Measurements from ENCODE around the gene EIF1AD. TPM values are rescaled to one million over a fixed set of nuclear protein-coding genes. Genes with fewer than 3 reads are reported as not detected.

EIF1AD gene
- total RNA-seq, 1 donor from 2014 or later = 34.0 TPM

- H3K27me3 Mint-ChIP-seq (ENCODE audit: low read depth) = peaks cover 4% of the 10 kb centered on the region
- no peak for TF ChIP-seq CTCF (IDR thresholded peaks at IDR 0.05; ENCODE audit: unreplicated experiment)
- H3K4me1 Mint-ChIP-seq = peaks cover 37% of the 10 kb centered on the region
- no peak overlapping the region for H3K27ac Mint-ChIP-seq
- no peaks in the 10 kb centered on the region for H3K9me3 Mint-ChIP-seq
- H3K4me3 Mint-ChIP-seq = peak overlapping the region; percentile 61
- no peaks in the 10 kb centered on the region for H3K36me3 Mint-ChIP-seq
- no peak for DNase-seq (ENCODE audit: low spot score in 2 of 2, unreplicated experiment in 2 of 2)
Observed at GRCh38 chr11:66047541-66048365, 45.8 kb upstream of the EIF1AD start.

GRCh38 chr11:66046901-66047300 is 44.9 kb upstream of the EIF1AD start:
- no peak for TF ChIP-seq CTCF (IDR thresholded peaks at IDR 0.05; ENCODE audit: unreplicated experiment)
- no peaks in the 10 kb centered on the region for H3K9me3 Mint-ChIP-seq
- no peak overlapping the region for H3K4me3 Mint-ChIP-seq
- H3K36me3 Mint-ChIP-seq = no peaks in the 10 kb centered on the region
- DNase-seq (ENCODE audit: low spot score in 2 of 2, unreplicated experiment in 2 of 2) = no peak
- peaks cover 32% of the 10 kb centered on the region for H3K4me1 Mint-ChIP-seq
- H3K27me3 Mint-ChIP-seq (ENCODE audit: low read depth) = peaks cover 4% of the 10 kb centered on the region
- no peak overlapping the region for H3K27ac Mint-ChIP-seq

GRCh38 chr11:66045177-66045639 is 43.3 kb upstream of the EIF1AD start:
- Mint-ChIP-seq H3K36me3 (no peaks in the 10 kb centered on the region), H3K27ac (no peak overlapping the region), H3K27me3 (ENCODE audit: low read depth) (peaks cover 4% of the 10 kb centered on the region), H3K4me1 (peaks cover 21% of the 10 kb centered on the region), H3K4me3 (no peak overlapping the region), H3K9me3 (no peaks in the 10 kb centered on the region)
- peak; percentile 77 to 91 for DNase-seq (ENCODE audit: low spot score in 2 of 2, unreplicated experiment in 2 of 2)
- TF ChIP-seq CTCF (IDR thresholded peaks at IDR 0.05; ENCODE audit: unreplicated experiment) = peak; percentile 94

GRCh38 chr11:66044757-66045156 is 42.8 kb upstream of the EIF1AD start:
- no peak for TF ChIP-seq CTCF (IDR thresholded peaks at IDR 0.05; ENCODE audit: unreplicated experiment)
- H3K9me3 Mint-ChIP-seq = no peaks in the 10 kb centered on the region
- DNase-seq (ENCODE audit: low spot score in 2 of 2, unreplicated experiment in 2 of 2) = no peak
- no peak overlapping the region for H3K4me3 Mint-ChIP-seq
- peaks cover 18% of the 10 kb centered on the region for H3K4me1 Mint-ChIP-seq
- peaks cover 6% of the 10 kb centered on the region for H3K27me3 Mint-ChIP-seq (ENCODE audit: low read depth)
- no peaks in the 10 kb centered on the region for H3K36me3 Mint-ChIP-seq
- H3K27ac Mint-ChIP-seq = no peak overlapping the region

GRCh38 chr11:66042996-66043906 is 41.3 kb upstream of the EIF1AD start:
- Mint-ChIP-seq H3K27ac (no peak overlapping the region), H3K4me3 (no peak overlapping the region), H3K36me3 (no peaks in the 10 kb centered on the region), H3K27me3 (ENCODE audit: low read depth) (peaks cover 4% of the 10 kb centered on the region), H3K4me1 (peaks cover 9% of the 10 kb centered on the region), H3K9me3 (no peaks in the 10 kb centered on the region)
- TF ChIP-seq CTCF (IDR thresholded peaks at IDR 0.05; ENCODE audit: unreplicated experiment) = no peak
- no peak for DNase-seq (ENCODE audit: low spot score in 2 of 2, unreplicated experiment in 2 of 2)

Data from mesothelial cell of epicardium (in vitro differentiated cells).